ENCODE results near the gene ATP9B. TPM values are rescaled to one million over a fixed set of nuclear protein-coding genes. Genes with fewer than 3 reads are reported as not detected.

ATP9B gene
- total RNA-seq, 1 donor from 2014 or later = 18.7 TPM

DNA sequence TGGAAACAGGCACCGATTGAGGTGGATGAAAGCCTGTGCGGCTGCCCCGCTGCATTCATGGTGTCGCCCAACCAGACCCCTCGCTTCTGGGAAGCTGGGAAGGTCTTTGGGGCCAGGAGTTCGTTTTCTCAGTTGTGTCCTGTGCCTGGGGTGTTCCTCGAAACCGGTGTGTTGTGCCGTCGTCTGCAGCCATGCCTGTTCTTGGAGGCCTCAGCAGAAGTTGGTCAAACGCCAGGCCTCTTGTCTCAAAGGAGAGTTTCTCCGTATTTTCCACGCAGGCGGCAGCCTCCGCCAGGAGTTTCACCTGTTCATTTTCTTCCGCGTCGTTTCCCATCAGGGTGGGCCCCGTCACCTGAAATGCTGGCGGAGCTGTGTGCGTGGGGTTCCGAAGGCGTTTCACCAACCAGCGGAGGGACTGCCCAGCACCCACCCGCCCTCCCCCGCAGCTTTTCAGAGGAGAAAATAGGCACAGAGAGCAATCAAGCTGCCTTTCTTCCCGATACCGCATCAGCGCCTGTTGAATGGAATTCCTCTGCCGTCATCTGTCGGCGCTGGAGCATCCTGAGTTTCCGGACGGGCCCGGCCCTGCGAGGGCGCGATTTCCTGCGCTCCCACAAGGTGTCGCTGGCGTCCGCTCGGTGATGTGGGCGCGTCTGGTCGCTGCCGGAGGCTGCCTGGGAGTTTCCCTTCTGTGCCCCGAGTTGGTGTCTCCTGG, 309.5 kb downstream of the ATP9B start:
- DNase-seq (ENCODE audit: low read depth) = peak; percentile 75

DNA sequence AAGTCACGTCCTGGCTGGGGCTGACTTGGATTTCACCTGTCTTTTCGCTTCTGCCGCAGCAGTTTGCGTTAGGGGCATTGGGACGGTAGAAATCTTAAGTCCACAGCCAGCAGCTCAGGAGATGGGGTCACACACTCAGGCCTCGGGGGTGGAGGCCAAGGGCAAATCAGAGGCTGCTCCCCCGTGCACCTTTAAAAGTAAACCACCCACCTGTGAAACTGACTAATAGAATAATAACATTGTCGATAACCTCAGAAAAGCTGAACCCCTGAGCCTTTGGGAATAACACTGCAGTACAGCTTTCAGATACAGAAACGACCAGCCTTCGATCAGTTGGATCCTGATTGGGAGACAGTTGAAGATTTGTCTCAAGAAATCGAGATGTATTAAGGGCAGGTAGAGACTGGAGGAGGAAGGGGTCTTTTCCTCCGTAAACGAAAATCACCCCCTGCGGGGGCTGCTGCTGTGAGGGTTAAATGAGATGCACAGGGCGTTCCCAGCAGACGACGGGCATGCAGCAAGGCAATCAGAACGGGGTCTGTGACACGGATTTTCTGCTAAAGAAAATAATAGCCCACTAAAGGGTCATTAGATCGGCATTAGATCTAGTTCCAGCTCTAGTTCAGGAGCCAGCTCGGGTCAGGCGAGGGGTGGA, 310.2 kb downstream of the ATP9B start:
- no peak for DNase-seq (ENCODE audit: low read depth)

DNA sequence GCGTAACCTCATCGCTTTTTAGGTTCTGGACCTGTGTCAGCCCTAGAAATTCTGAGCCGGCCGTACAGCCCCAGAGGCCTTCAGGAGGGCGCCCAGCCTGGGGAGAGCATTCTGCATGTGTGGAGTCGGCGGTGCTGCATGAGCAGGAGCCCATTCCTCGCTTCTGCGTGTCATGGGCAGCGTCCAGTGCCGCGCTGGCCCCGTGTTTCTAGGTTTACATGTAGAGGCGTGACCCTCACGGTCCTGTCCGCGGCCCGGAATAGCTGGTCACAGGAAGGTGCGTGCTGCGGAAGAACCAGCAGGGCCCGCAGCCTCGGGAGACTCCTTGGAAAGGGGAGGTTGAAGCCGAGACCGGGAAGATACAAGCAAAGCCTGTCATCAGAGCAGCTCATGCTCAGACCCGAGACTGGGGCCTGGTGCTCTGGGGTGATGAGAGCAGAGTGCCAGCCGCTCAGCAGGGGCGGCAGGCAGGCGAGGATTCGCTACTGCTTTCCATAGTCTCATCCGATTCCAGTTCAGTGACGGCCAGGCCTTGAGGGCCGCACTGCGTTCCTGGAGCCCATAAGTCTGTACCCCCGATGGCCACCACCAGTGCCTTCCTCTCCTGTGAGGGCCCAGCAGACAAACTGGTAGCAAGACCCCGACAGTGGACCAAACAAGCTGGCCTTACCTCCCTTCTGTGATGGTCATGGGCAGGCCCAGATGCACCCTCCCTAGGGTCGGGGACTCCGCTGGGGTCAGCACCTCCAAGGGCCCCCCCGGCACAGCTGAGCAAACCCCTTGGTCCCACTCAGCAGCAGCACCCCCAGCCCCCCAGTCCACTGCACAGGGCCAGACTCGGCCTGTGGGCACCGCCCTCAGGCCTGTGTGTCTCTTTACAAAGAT, 311.0 kb downstream of the ATP9B start:
- no peak for DNase-seq (ENCODE audit: low read depth)

- DNase-seq (ENCODE audit: low read depth) = peak; percentile 68
Measured at GRCh38 chr18:79380816-79381806, 311.9 kb downstream of the ATP9B start.

DNA sequence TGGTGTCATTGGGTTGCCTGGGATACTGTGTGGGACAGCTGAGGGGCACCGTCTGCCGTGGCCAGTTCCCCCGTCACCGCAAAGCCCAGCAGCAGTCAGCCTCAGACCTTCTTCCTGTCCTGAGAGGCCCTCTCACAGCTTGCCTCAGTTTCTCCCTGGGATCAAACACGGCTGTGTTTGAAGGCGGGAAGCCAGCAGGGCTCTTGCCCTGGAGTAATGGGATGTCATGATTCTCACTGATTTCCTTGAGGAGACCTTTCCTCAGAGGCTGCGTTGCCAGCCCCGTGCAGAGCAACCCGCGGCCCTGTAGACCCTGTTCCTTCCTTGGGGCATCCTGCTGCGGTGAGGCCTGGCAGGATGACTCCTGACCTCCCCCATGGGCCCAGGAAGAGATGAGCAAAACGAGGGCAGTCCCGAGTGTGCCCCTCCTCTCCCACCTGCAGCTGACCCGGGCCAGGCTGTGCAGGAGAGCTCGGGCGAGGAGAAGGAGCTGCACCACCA, 312.7 kb downstream of the ATP9B start:
- no peak for DNase-seq (ENCODE audit: low read depth)

DNA sequence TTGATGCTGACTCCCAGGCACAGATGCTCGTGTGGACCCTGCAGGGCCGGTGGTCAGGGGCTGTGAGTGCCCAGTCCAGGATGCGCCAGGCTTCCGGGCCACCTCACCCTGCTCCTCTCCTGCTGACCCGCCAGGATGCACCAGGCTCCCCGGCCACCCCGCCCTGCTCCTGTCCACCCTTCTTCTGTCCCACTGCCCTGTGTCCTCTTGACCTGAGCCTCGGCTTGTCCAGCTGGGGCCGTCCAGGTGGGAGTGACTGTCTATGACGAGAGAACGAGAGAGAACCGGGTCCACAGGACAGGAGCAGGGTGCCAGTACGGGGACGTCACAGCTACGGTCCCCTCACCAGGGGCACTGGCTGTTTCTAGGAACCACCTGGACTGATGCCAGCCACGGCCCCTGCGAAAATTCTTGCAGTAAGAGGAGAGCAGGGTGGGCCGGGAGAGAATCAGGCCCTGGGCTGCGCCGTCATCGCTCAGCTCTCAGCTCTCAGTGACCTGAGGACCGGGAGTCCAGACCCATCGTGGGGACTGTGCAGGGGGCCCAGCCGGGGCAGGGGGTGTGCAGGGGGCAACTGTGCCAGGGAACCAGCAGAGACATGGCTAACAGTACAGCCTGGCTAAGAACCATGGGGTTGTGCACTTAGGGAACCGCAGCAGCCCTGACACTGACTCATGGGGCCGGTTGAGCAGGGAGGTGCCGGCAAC, 313.6 kb downstream of the ATP9B start:
- no peak for DNase-seq (ENCODE audit: low read depth)

DNA sequence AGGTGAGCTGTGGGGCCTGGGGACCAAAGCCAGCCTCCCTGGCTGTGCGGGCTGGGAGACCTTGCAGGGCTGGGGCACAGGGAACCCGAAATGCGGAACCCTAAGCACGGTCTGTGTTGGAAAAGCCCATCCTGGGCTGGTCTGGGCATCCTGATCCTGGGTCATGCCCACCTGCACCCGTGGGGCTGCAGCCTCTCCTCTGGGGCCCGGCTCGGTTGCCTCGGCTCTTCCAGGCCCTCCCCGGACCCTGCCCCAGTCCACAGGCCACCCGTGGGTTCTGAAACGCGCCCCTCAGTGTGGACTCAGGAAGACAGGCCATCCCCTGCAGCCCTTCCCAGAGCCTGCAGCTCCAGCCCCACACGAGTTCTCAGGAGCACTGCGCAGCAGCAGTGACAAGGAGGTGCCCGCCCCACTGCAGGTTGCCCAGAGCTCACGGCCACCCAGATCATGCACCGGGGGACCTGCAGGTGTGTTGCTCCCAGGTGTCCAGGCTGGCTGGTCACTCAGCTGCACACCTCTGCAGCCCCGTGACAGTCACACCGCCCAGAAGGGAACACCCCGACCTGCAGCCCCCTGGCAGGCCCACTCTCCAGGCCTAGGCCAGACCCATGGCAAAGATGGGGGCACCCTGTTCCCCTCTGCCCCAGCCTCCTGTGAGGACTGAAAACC, 314.3 kb downstream of the ATP9B start:
- DNase-seq (ENCODE audit: low read depth) = no peak

- peak; percentile 30 for DNase-seq (ENCODE audit: low read depth)
Measured at GRCh38 chr18:79384151-79384807, 315.1 kb downstream of the ATP9B start.

DNA sequence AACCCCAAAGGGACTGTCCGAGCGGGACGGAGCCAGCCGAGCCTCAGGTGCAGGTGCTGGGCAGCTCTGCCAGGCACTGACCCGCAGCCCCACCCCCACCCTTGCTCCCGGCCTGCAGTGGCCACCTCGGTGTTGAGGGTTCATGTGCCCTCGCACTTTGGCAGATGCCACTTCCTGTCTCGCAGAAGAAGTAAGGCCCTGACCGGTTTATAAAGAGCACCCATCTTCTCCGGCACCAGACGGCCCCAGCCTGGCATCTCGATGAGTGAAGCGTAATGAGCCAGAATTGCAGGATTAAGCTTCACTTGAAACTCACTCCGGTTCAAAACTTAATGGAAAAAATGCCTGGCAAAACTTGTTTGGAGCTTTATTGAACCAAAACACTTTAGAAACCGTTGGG, 315.6 kb downstream of the ATP9B start:
- DNase-seq (ENCODE audit: low read depth) = no peak

GRCh38 chr18:79385326-79385707, 316.1 kb downstream of the ATP9B start:
- no peak for DNase-seq (ENCODE audit: low read depth)

GRCh38 chr18:79385708-79386341, 316.6 kb downstream of the ATP9B start:
- peak; percentile 22 for DNase-seq (ENCODE audit: low read depth)

GRCh38 chr18:79386547-79386946, 317.4 kb downstream of the ATP9B start:
- no peak for DNase-seq (ENCODE audit: low read depth)

- DNase-seq (ENCODE audit: low read depth) = no peak
Measured at GRCh38 chr18:79387214-79387613, 318.0 kb downstream of the ATP9B start.

GRCh38 chr18:79387615-79388014, 318.4 kb downstream of the ATP9B start:
- DNase-seq (ENCODE audit: low read depth) = no peak

DNA sequence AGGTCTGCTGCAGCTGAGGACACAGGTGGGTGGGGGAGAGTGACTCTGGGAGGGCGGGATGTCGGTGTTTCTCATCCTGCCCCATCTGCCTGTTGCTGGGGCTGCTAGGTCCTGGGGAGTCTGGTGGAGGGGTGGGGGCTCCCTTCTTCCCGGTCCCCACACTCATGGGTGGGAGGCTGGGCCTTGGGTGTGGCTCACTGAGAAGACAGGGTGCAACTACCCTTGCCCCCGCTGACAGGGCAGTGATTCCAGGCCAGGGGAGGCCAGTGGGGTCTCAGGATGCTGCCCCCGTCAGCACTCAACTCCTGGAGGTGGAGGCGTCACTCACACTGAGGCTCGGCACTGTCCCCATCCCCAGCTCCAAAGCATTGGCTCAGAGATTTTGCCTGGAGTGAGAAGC, 318.8 kb downstream of the ATP9B start:
- DNase-seq (ENCODE audit: low read depth) = no peak

DNA sequence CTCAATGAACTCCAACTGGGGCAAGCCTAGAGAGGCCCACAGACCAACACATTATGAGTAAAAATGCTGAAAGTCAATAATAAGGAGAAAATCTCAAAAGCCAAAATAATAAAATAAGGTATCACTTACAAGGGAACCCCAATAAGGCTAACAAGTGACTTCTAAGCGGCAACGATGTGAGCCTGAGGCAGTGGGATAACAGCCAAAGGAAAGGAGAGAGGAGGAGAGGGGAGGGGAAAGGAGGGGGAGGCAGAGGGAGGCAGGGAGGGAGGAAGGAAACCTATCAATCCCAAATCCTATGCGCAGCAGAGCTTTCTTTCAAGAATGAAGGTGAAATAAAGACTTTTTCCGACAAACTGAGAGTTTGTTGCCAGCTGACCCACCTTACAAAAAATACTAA, 320.5 kb downstream of the ATP9B start:
- no peak for DNase-seq (ENCODE audit: low read depth)

DNA sequence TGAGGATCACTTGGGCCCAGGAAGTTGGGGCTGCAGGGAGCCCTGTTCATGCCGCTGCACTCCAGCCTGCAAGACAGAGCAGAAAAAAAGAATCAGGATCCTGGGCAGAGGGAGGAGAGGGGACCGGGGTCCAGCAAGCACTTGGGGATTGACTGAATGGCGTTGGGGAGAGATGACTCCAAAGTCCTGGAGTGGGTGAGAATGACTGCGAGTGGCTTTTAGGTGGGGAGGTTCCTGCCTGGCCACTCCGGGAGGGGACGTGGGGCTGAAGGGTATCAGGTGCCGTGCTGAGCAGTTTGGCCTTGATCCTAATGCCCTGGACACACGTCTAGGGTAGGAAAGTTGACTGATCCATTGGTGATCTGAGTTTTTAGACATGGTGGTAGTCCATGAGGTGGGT, 323.0 kb downstream of the ATP9B start:
- no peak for DNase-seq (ENCODE audit: low read depth)

DNA sequence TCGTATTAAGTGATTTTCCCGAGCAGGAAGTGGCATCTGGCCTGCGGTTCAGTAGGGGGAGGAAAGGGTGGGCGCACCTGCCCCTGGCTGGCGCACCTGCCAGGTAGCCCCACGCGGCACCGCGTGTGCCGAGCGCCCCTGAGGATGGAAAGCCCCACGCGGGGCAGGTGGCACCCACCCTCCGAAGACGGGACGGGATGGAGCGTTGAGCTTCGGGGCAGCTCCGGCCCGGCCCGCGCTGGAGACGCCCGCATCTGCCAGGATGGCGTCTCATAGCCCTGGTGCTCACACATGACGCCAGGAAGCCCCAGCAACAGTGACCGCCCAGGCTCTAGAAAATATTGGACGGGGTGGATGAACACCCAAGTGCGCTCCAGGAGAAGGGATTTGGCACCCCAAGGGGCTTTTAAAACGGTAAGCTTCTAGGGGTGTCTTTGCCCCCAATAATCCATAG, 324.0 kb downstream of the ATP9B start:
- no peak for DNase-seq (ENCODE audit: low read depth)
